Measurements from ENCODE around the gene SLC20A1.

Gene SLC20A1

GRCh38 chr2:112710956-112711750, 65.4 kb downstream of the SLC20A1 start:
- DNase-seq, result no peak

- DNase-seq, result no peak
These were observed 66.7 kb downstream of the SLC20A1 start for GRCh38 chr2:112712465-112712864.

- no peak for DNase-seq
These were observed 67.3 kb downstream of the SLC20A1 start for GRCh38 chr2:112712903-112713584.
